Right atrium auricular region (tissue), 2 donors: Measurements from ENCODE around the gene CELSR1. TPM values are rescaled to one million over a fixed set of nuclear protein-coding genes. Genes with fewer than 3 reads are reported as not detected.

Experiments used
- DNase-seq: peaks from one replicate; pipeline ENCODE4 v3.0.0-alpha.2; 2019; ENCODE audit warnings: low spot score
- H3K27ac ChIP-seq, 2 donors: fragments of 200-600 bp; sonication (generic); 1 replicate in 1 of 2; 2 replicates in 1 of 2; pipeline ENCODE4 v1.5.1; 2016 to 2019
- H3K27me3 ChIP-seq, 2 donors: fragments of 200-600 bp; sonication (generic); one replicate each; pipeline versions ENCODE4 v1.5.1 to v1.6.0; 2017 to 2019
- H3K36me3 ChIP-seq: fragments of 200-600 bp; sonication (generic); one replicate; pipeline ENCODE4 v1.5.1; 2016
- H3K4me1 ChIP-seq, 2 donors: fragments of 200-600 bp; sonication (generic); one replicate each; pipeline versions ENCODE4 v1.5.1 to v1.6.0; 2017 to 2019
- H3K4me3 ChIP-seq, 2 donors: fragments of 200-600 bp; sonication (generic); 1 replicate in 1 of 2; 2 replicates in 1 of 2; pipeline ENCODE4 v1.5.1; 2017 to 2019; ENCODE audit warnings: mild to moderate bottlenecking in 1 of 2, moderate library complexity in 1 of 2
- H3K9me3 ChIP-seq, 2 donors: fragments of 200-600 bp; sonication (generic); one replicate each; pipeline ENCODE4 v1.5.1; 2019
- CTCF ChIP-seq, 2 donors: fragments of 200-600 bp; sonication (generic); IDR thresholded peaks; one replicate each; pipeline ENCODE4 v1.5.1; 2019; ENCODE audit warnings: antibody characterized with exemption in 2 of 2
- total RNA-seq, 2 donors: library from RNA; depleted of rRNA; stranded (reverse); fragments of >200 nt; gene quantifications; one replicate each; pipeline ENCODE4 v1.1.0, GENCODE V29; 2016

Gene CELSR1
- total RNA-seq, 2 donors from 2014 or later, result 7.1 to 9.6 TPM

GRCh38 chr22:46551321-46551720 is 13.9 kb upstream of the CELSR1 start:
- peak overlapping the region; percentile 43 to 88 for H3K27ac ChIP-seq
- no peaks in the 10 kb centered on the region for H3K27me3 ChIP-seq
- H3K4me1 ChIP-seq, result peaks cover 0 to 37% of the 10 kb centered on the region in 2 donors
- no peaks in the 10 kb centered on the region for H3K36me3 ChIP-seq
- H3K9me3 ChIP-seq, result peaks cover 0 to 9% of the 10 kb centered on the region in 2 donors
- no peak for TF ChIP-seq CTCF (IDR thresholded peaks at IDR 0.05)
- no peak for DNase-seq
- no peak overlapping the region for H3K4me3 ChIP-seq

- no peak for DNase-seq
- no peak for TF ChIP-seq CTCF (IDR thresholded peaks at IDR 0.05)
- Histone ChIP-seq H3K27me3 (no peaks in the 10 kb centered on the region), H3K27ac (peak overlapping the region; percentile 85 to 88), H3K36me3 (no peaks in the 10 kb centered on the region), H3K4me3 (no peak overlapping the region), H3K4me1 (peaks cover 0 to 49% of the 10 kb centered on the region in 2 donors), H3K9me3 (peaks cover 0 to 9% of the 10 kb centered on the region in 2 donors)
These were observed 12.7 kb upstream of the CELSR1 start for GRCh38 chr22:46549971-46550641.

GRCh38 chr22:46549563-46549840 is 12.1 kb upstream of the CELSR1 start:
- peaks cover 0 to 47% of the 10 kb centered on the region in 2 donors for H3K4me1 ChIP-seq
- no peak for TF ChIP-seq CTCF (IDR thresholded peaks at IDR 0.05)
- H3K27ac ChIP-seq, result peak overlapping the region; percentile 85 to 88
- peak overlapping the region in 1 of 2 donors; percentile 4 for H3K4me3 ChIP-seq
- H3K36me3 ChIP-seq, result no peaks in the 10 kb centered on the region
- peaks cover 0 to 9% of the 10 kb centered on the region in 2 donors for H3K9me3 ChIP-seq
- H3K27me3 ChIP-seq, result no peaks in the 10 kb centered on the region
- DNase-seq, result no peak

GRCh38 chr22:46547883-46548244 is 10.4 kb upstream of the CELSR1 start:
- no peaks in the 10 kb centered on the region for H3K36me3 ChIP-seq
- peaks cover 0 to 46% of the 10 kb centered on the region in 2 donors for H3K4me1 ChIP-seq
- peaks cover 0 to 5% of the 10 kb centered on the region in 2 donors for H3K9me3 ChIP-seq
- no peak for TF ChIP-seq CTCF (IDR thresholded peaks at IDR 0.05)
- no peaks in the 10 kb centered on the region for H3K27me3 ChIP-seq
- peak overlapping the region; percentile 85 to 88 for H3K27ac ChIP-seq
- DNase-seq, result peak; percentile 89
- H3K4me3 ChIP-seq, result no peak overlapping the region

GRCh38 chr22:46547179-46547882 is 9.9 kb upstream of the CELSR1 start:
- no peaks in the 10 kb centered on the region for H3K9me3 ChIP-seq
- peak overlapping the region; percentile 85 to 88 for H3K27ac ChIP-seq
- H3K36me3 ChIP-seq, result no peaks in the 10 kb centered on the region
- no peak for TF ChIP-seq CTCF (IDR thresholded peaks at IDR 0.05)
- H3K4me1 ChIP-seq, result peaks cover 0 to 46% of the 10 kb centered on the region in 2 donors
- peak; percentile 71 for DNase-seq
- H3K4me3 ChIP-seq, result peak overlapping the region in 1 of 2 donors; percentile 18
- H3K27me3 ChIP-seq, result no peaks in the 10 kb centered on the region
